Endothelial cell (in vitro differentiated cells): ENCODE measurements around the gene KIF13A. TPM values are rescaled to one million over a fixed set of nuclear protein-coding genes. Genes with fewer than 3 reads are reported as not detected.

Experiments
- DNase-seq: peaks from one replicate; pipeline ENCODE4 v3.0.0; 2021; ENCODE audit warnings: low spot score
- H3K27ac Mint-ChIP-seq: one replicate; pipeline ENCODE4 v1.8.0; 2021; ENCODE audit warnings: mixed read lengths, inconsistent platforms; ENCODE audit not compliant: unreplicated experiment
- H3K27me3 Mint-ChIP-seq: one replicate; pipeline ENCODE4 v1.8.0; 2021; ENCODE audit warnings: mild to moderate bottlenecking, moderate library complexity, mixed read lengths, inconsistent platforms; ENCODE audit not compliant: unreplicated experiment
- H3K36me3 Mint-ChIP-seq: one replicate; pipeline ENCODE4 v1.8.0; 2021; ENCODE audit warnings: mild to moderate bottlenecking, low read depth, mixed read lengths, inconsistent platforms; ENCODE audit not compliant: unreplicated experiment
- H3K4me1 Mint-ChIP-seq: one replicate; pipeline ENCODE4 v1.8.0; 2021; ENCODE audit warnings: mild to moderate bottlenecking, mixed read lengths, inconsistent platforms; ENCODE audit not compliant: unreplicated experiment
- H3K4me3 Mint-ChIP-seq: one replicate; pipeline ENCODE4 v1.8.0; 2021; ENCODE audit warnings: mild to moderate bottlenecking, mixed read lengths, inconsistent platforms; ENCODE audit not compliant: unreplicated experiment
- H3K9me3 Mint-ChIP-seq: one replicate; pipeline ENCODE4 v1.8.0; 2021; ENCODE audit warnings: mixed read lengths, inconsistent platforms; ENCODE audit not compliant: unreplicated experiment
- CTCF ChIP-seq: fragments of 200-600 bp; sonication (generic); IDR thresholded peaks from one replicate; pipeline ENCODE4 v1.5.0; 2021; ENCODE audit warnings: antibody characterized with exemption; ENCODE audit not compliant: unreplicated experiment
- total RNA-seq: library from RNA; stranded (reverse); fragmentation: NEBNext Ultra II Directional; extraction: Animal tissue kit (Norgen Biotek cat#: 25700); gene quantifications from one replicate; pipeline ENCODE4 v1.2.1, GENCODE V29; 2021; ENCODE audit not compliant: unreplicated experiment

The KIF13A gene
- total RNA-seq, 1 donor from 2014 or later: 139 TPM

DNA sequence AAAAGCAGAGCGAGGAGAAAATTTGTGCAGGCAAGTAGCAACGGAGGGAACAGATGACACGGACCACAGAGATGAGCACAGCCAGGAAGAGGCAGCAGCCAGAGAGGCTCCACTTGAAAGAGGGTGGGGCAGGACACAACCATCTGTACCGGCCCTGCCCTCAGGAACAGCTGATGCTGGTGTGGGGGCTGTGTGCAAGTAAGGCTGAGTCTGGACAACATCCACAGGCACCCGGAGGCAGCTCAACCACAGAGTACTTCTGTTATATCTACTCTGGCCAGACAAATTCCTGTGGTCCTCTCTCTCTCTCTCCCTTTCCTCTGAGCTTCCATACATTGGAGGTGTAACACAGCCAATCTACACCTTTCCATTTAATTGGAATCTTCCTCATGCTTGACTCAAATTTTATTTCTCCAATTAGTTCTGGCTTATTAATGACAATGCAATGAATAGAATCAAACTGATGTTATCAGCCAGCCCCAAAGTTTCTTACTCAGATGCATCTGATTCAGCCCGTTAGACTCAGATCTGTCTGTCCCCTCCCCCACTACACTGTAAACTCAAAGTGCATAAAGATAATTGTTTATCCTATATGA, 24.9 kb downstream of the KIF13A start:
- no peak overlapping the region for H3K27ac Mint-ChIP-seq
- H3K27me3 Mint-ChIP-seq: peaks cover 2% of the 10 kb centered on the region
- H3K9me3 Mint-ChIP-seq: no peaks in the 10 kb centered on the region
- DNase-seq: no peak
- no peak for TF ChIP-seq CTCF
- H3K4me1 Mint-ChIP-seq: peaks cover 30% of the 10 kb centered on the region
- peak overlapping the region; percentile 49 for H3K4me3 Mint-ChIP-seq
- peaks cover 17% of the 10 kb centered on the region for H3K36me3 Mint-ChIP-seq

DNA sequence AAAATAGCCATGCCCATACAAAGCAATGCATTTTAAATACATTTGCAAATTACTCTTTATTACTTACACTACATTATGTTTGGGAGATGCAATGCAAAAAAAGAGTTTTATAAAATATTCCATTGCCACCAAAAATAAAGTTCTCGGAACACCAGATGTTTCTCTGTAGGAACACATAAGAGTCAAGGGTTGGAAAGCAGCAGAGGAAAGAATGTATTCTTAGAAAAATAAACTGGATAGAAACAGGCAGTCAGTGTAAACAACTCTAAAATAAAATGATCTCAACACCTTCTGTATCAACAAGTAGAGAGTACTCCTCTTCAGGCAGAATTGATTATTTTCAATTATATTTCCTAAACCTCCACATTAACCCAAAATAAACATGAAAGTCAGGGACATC, 28.1 kb downstream of the KIF13A start:
- TF ChIP-seq CTCF: no peak
- peaks cover 30% of the 10 kb centered on the region for H3K4me1 Mint-ChIP-seq
- no peak for DNase-seq
- no peak overlapping the region for H3K27ac Mint-ChIP-seq
- no peak overlapping the region for H3K4me3 Mint-ChIP-seq
- H3K9me3 Mint-ChIP-seq: no peaks in the 10 kb centered on the region
- peaks cover 2% of the 10 kb centered on the region for H3K27me3 Mint-ChIP-seq
- peaks cover 17% of the 10 kb centered on the region for H3K36me3 Mint-ChIP-seq

DNA sequence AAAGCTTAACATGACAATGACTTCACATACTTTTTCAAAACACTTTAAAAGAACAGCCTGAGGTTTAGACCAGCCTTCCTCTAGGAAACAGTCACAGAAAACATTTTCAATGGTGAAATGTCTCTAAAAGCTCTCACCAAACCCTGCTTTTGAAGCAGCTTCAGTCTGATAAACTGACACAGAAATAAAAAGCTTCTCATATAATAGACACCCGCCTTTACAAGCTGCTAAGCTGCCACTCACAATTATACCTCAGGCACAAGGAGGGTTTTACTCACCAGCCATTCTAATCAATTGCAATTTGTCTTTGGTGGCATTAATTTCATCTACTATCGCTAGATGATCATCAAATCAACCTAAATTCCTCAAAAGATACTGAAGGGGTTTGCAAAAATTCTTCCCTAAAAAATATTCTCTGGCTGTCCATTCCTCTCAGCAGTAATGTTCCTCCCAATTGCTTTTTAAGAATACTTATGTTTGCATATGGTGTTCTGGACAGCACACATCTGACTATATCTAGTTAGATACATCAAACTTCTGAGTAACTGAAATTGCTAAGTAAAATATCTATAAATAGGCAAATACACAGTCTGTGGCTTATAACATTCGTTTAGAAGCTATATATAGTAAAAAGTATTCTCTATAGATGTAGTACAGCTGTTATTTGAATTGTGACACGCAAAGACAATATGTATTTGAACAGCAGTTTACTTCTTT, 29.4 kb downstream of the KIF13A start:
- Mint-ChIP-seq H3K27ac (no peak overlapping the region), H3K36me3 (peaks cover 13% of the 10 kb centered on the region), H3K4me3 (no peak overlapping the region), H3K4me1 (peaks cover 30% of the 10 kb centered on the region), H3K27me3 (peaks cover 2% of the 10 kb centered on the region), H3K9me3 (no peaks in the 10 kb centered on the region)
- no peak for TF ChIP-seq CTCF
- DNase-seq: no peak

- H3K27me3 Mint-ChIP-seq: peaks cover 2% of the 10 kb centered on the region
Measured at GRCh38 chr6:17957498-17957897, 29.9 kb downstream of the KIF13A start.

More at GRCh38 chr6:17957498-17957897, 29.9 kb downstream of the KIF13A start:
- peaks cover 9% of the 10 kb centered on the region for H3K36me3 Mint-ChIP-seq
- no peak for TF ChIP-seq CTCF
- H3K4me1 Mint-ChIP-seq: peaks cover 26% of the 10 kb centered on the region
- no peak overlapping the region for H3K4me3 Mint-ChIP-seq
- H3K9me3 Mint-ChIP-seq: no peaks in the 10 kb centered on the region
- no peak overlapping the region for H3K27ac Mint-ChIP-seq
- no peak for DNase-seq
